Trophoblast cell (in vitro differentiated cells and primary cell): ENCODE results near the gene ITPKB.
A peak's percentile ranks its signal among the peaks of the same experiment; 100 is the strongest.

Source experiments
- DNase-seq, 2 donors: peaks; one replicate each; pipeline ENCODE4 v3.0.0-alpha.2; 2016
- H2AFZ ChIP-seq: 2 replicates; pipeline ENCODE4 v1.6.1; 2013; ENCODE audit warnings: low read length, moderate library complexity, mild to moderate bottlenecking; ENCODE audit not compliant: insufficient read depth, poor library complexity
- H2AK5ac ChIP-seq: 2 replicates; pipeline ENCODE4 v1.6.1; 2013; ENCODE audit warnings: mild to moderate bottlenecking, low read length
- H2BK120ac ChIP-seq: 2 replicates; pipeline ENCODE4 v1.6.1; 2013; ENCODE audit warnings: low read length, mild to moderate bottlenecking, moderate library complexity; ENCODE audit not compliant: insufficient read depth, poor library complexity
- H2BK12ac ChIP-seq: 2 replicates; pipeline ENCODE4 v1.6.1; 2013; ENCODE audit warnings: mild to moderate bottlenecking, low read length, moderate library complexity
- H2BK5ac ChIP-seq: 2 replicates; pipeline ENCODE4 v1.6.1; 2013; ENCODE audit warnings: low read length, low read depth, moderate library complexity, mild to moderate bottlenecking; ENCODE audit not compliant: poor library complexity
- H3K14ac ChIP-seq: 2 replicates; pipeline ENCODE4 v1.6.1; 2013; ENCODE audit warnings: mild to moderate bottlenecking, low read length
- H3K18ac ChIP-seq: 2 replicates; pipeline ENCODE4 v1.6.1; 2013; ENCODE audit warnings: mild to moderate bottlenecking, low read length
- H3K23ac ChIP-seq: 2 replicates; pipeline ENCODE4 v1.6.1; 2013; ENCODE audit warnings: low read length
- H3K27ac ChIP-seq: 2 replicates; pipeline ENCODE4 v1.5.1; 2013; ENCODE audit warnings: low read depth, mild to moderate bottlenecking, inconsistent platforms, low read length, moderate library complexity
- H3K27me3 ChIP-seq: 2 replicates; pipeline ENCODE4 v1.6.1; 2013; ENCODE audit warnings: inconsistent platforms, mild to moderate bottlenecking, low read length, moderate library complexity; ENCODE audit not compliant: insufficient read depth
- H3K36me3 ChIP-seq, 2 experiments: 1 replicate in 1 of 2; 2 replicates in 1 of 2; pipeline ENCODE4 v1.6.1; 2013; ENCODE audit warnings: low read length in 2 of 2, mild to moderate bottlenecking in 2 of 2, moderate library complexity in 1 of 2; ENCODE audit not compliant: insufficient read depth in 2 of 2, control insufficient read depth in 1 of 2
- H3K4ac ChIP-seq: 2 replicates; pipeline ENCODE4 v1.6.1; 2013; ENCODE audit warnings: low read depth, mild to moderate bottlenecking, low read length, moderate library complexity
- H3K4me1 ChIP-seq, 2 experiments: 1 replicate in 1 of 2; 2 replicates in 1 of 2; pipeline ENCODE4 v1.6.1; 2013; ENCODE audit warnings: low read length in 2 of 2, mild to moderate bottlenecking in 2 of 2, moderate library complexity in 1 of 2; ENCODE audit not compliant: insufficient read depth in 2 of 2, control insufficient read depth in 1 of 2
- H3K4me2 ChIP-seq: 2 replicates; pipeline ENCODE4 v1.6.1; 2013; ENCODE audit warnings: inconsistent platforms, mild to moderate bottlenecking, low read length, moderate library complexity
- H3K4me3 ChIP-seq: 2 replicates; pipeline ENCODE4 v1.5.1; 2013; ENCODE audit warnings: mild to moderate bottlenecking, low read depth, low read length, inconsistent platforms
- H3K79me1 ChIP-seq: one replicate; pipeline ENCODE4 v1.6.1; 2013; ENCODE audit warnings: low read length
- H3K79me2 ChIP-seq: 2 replicates; pipeline ENCODE4 v1.6.1; 2013; ENCODE audit warnings: low read length, mild to moderate bottlenecking; ENCODE audit not compliant: control insufficient read depth, insufficient read depth, poor library complexity
- H3K9ac ChIP-seq: 2 replicates; pipeline ENCODE4 v1.6.1; 2013; ENCODE audit warnings: mild to moderate bottlenecking, low read length
- H3K9me3 ChIP-seq: 2 replicates; pipeline ENCODE4 v1.6.1; 2013; ENCODE audit warnings: low read depth, mild to moderate bottlenecking, control low read depth, inconsistent platforms, low read length; ENCODE audit not compliant: insufficient read depth
- H4K12ac ChIP-seq: 2 replicates; pipeline ENCODE4 v1.6.1; 2013; ENCODE audit warnings: low read depth, mild to moderate bottlenecking, low read length, moderate library complexity
- H4K8ac ChIP-seq: 2 replicates; pipeline ENCODE4 v1.6.1; 2013; ENCODE audit warnings: low read depth, mild to moderate bottlenecking, low read length, moderate library complexity
- H4K91ac ChIP-seq: one replicate; pipeline ENCODE4 v1.6.1; 2013; ENCODE audit warnings: low read depth, mild to moderate bottlenecking, low read length, moderate library complexity
- WGBS: extraction: QIAGEN DNeasy Blood & Tissue Kit; methylation state at CpG from one replicate; pipeline ENCODE4 v1.1.7; 2013; ENCODE audit warnings: missing lambda C conversion rate; ENCODE audit not compliant: insufficient read length, insufficient coverage; ENCODE audit errors: extremely low coverage; 5-methylcytosine and 5-hydroxymethylcytosine counted together

Gene ITPKB

GRCh38 chr1:226736908-226737818 lies 1.9 kb downstream of the ITPKB start:
- peak overlapping the region; percentile 85 for H3K18ac ChIP-seq
- peaks cover 12% of the 10 kb centered on the region for H3K79me2 ChIP-seq

GRCh38 chr1:226736001-226736907 lies 2.8 kb downstream of the ITPKB start:
- no peak overlapping the region for H2BK5ac ChIP-seq
- peak overlapping the region; percentile 76 for H3K4me2 ChIP-seq
- no peak overlapping the region for H3K4me3 ChIP-seq
- no peak overlapping the region for H2AFZ ChIP-seq
- no CpG with 5 or more reads among the region's 39 CpGs for WGBS
- peaks cover 19 to 21% of the 10 kb centered on the region in 2 experiments for H3K36me3 ChIP-seq
- no peak overlapping the region for H4K12ac ChIP-seq
- peaks cover 16% of the 10 kb centered on the region for H3K79me1 ChIP-seq
- peaks cover 12% of the 10 kb centered on the region for H3K79me2 ChIP-seq
- H3K27me3 ChIP-seq: peaks cover 21% of the 10 kb centered on the region
- H3K9ac ChIP-seq: no peak overlapping the region
- H2BK120ac ChIP-seq: no peak overlapping the region
- H3K23ac ChIP-seq: no peak overlapping the region
- no peak overlapping the region for H2AK5ac ChIP-seq
- no peak overlapping the region for H3K27ac ChIP-seq
- H4K91ac ChIP-seq: no peak overlapping the region
- H3K9me3 ChIP-seq: peaks cover 1% of the 10 kb centered on the region
- H4K8ac ChIP-seq: no peak overlapping the region
- no peak overlapping the region for H3K4ac ChIP-seq
- no peak for DNase-seq
- H3K4me1 ChIP-seq: peaks cover 0 to 13% of the 10 kb centered on the region in 2 experiments
- no peak overlapping the region for H3K18ac ChIP-seq
- H2BK12ac ChIP-seq: no peak overlapping the region
- H3K14ac ChIP-seq: no peak overlapping the region

More at GRCh38 chr1:226736908-226737818, 1.9 kb downstream of the ITPKB start:
- H3K79me1 ChIP-seq: peaks cover 16% of the 10 kb centered on the region
- peaks cover 21% of the 10 kb centered on the region for H3K27me3 ChIP-seq
- H3K9me3 ChIP-seq: peaks cover 1% of the 10 kb centered on the region
- no peak overlapping the region for H2BK120ac ChIP-seq
- no peak overlapping the region for H2BK5ac ChIP-seq
- H2AK5ac ChIP-seq: no peak overlapping the region
- peak in 1 of 2 donors; percentile 47 for DNase-seq
- H4K8ac ChIP-seq: no peak overlapping the region
- no peak overlapping the region for H4K12ac ChIP-seq
- H3K36me3 ChIP-seq: peaks cover 19 to 21% of the 10 kb centered on the region in 2 experiments
- H3K4me3 ChIP-seq: peak overlapping the region; percentile 69
- peak overlapping the region; percentile 76 for H3K4me2 ChIP-seq
- H4K91ac ChIP-seq: peak overlapping the region; percentile 48
- H3K9ac ChIP-seq: no peak overlapping the region
- peaks cover 0 to 13% of the 10 kb centered on the region in 2 experiments for H3K4me1 ChIP-seq
- H3K23ac ChIP-seq: no peak overlapping the region
- WGBS: no CpG with 5 or more reads among the region's 89 CpGs
- H2AFZ ChIP-seq: no peak overlapping the region
- no peak overlapping the region for H3K27ac ChIP-seq
- peak overlapping the region; percentile 3 for H3K14ac ChIP-seq
- no peak overlapping the region for H2BK12ac ChIP-seq
- no peak overlapping the region for H3K4ac ChIP-seq

- no peak overlapping the region for H4K91ac ChIP-seq
- H3K4ac ChIP-seq: no peak overlapping the region
- H3K4me1 ChIP-seq: peaks cover 0 to 13% of the 10 kb centered on the region in 2 experiments
- no peak overlapping the region for H3K4me3 ChIP-seq
- no peak overlapping the region for H4K12ac ChIP-seq
- peaks cover 16% of the 10 kb centered on the region for H3K79me1 ChIP-seq
- H3K9me3 ChIP-seq: peaks cover 1% of the 10 kb centered on the region
- no peak overlapping the region for H2BK120ac ChIP-seq
- WGBS: no CpG with 5 or more reads among the region's 12 CpGs
- H4K8ac ChIP-seq: no peak overlapping the region
- no peak overlapping the region for H2BK5ac ChIP-seq
- H3K79me2 ChIP-seq: peaks cover 12% of the 10 kb centered on the region
- no peak overlapping the region for H3K27ac ChIP-seq
- no peak overlapping the region for H3K14ac ChIP-seq
- H3K4me2 ChIP-seq: no peak overlapping the region
- H3K9ac ChIP-seq: no peak overlapping the region
- H3K18ac ChIP-seq: no peak overlapping the region
- no peak for DNase-seq
- H2AK5ac ChIP-seq: no peak overlapping the region
- peaks cover 19 to 21% of the 10 kb centered on the region in 2 experiments for H3K36me3 ChIP-seq
- no peak overlapping the region for H3K23ac ChIP-seq
- no peak overlapping the region for H2AFZ ChIP-seq
- no peak overlapping the region for H2BK12ac ChIP-seq
- H3K27me3 ChIP-seq: peaks cover 21% of the 10 kb centered on the region
These were observed 3.5 kb downstream of the ITPKB start for GRCh38 chr1:226735576-226735975.

GRCh38 chr1:226734611-226735153 lies 4.4 kb downstream of the ITPKB start:
- H4K12ac ChIP-seq: no peak overlapping the region
- no peak overlapping the region for H3K4ac ChIP-seq
- H3K4me2 ChIP-seq: no peak overlapping the region
- H3K36me3 ChIP-seq: peaks cover 19 to 24% of the 10 kb centered on the region in 2 experiments
- no peak overlapping the region for H2BK12ac ChIP-seq
- no CpG with 5 or more reads among the region's 3 CpGs for WGBS
- H4K8ac ChIP-seq: no peak overlapping the region
- H2AFZ ChIP-seq: no peak overlapping the region
- peaks cover 12% of the 10 kb centered on the region for H3K79me2 ChIP-seq
- DNase-seq: no peak
- no peak overlapping the region for H3K4me3 ChIP-seq
- H3K27me3 ChIP-seq: peaks cover 21% of the 10 kb centered on the region
- peaks cover 16% of the 10 kb centered on the region for H3K79me1 ChIP-seq
- H4K91ac ChIP-seq: no peak overlapping the region
- H3K4me1 ChIP-seq: peaks cover 0 to 13% of the 10 kb centered on the region in 2 experiments
- no peak overlapping the region for H3K23ac ChIP-seq
- H3K14ac ChIP-seq: no peak overlapping the region
- no peak overlapping the region for H3K27ac ChIP-seq
- H3K18ac ChIP-seq: no peak overlapping the region
- H2BK5ac ChIP-seq: no peak overlapping the region
- H2AK5ac ChIP-seq: no peak overlapping the region
- H3K9ac ChIP-seq: no peak overlapping the region
- H2BK120ac ChIP-seq: no peak overlapping the region
- peaks cover 1% of the 10 kb centered on the region for H3K9me3 ChIP-seq
